K562 (cell line): ENCODE results near the gene PTCH2. TPM values are rescaled to one million over a fixed set of nuclear protein-coding genes. Genes with fewer than 3 reads are reported as not detected.

Experiments
- CEBPB ChIP-seq: fragments of 450-650 bp; IDR thresholded peaks from 2 replicates; pipeline ENCODE4 v1.6.1; 2016; ENCODE audit warnings: missing genetic modification characterization, missing compliant biosample characterization
- CHAMP1 ChIP-seq: fragments of 450-650 bp; IDR thresholded peaks from 2 replicates; pipeline ENCODE4 v1.6.1; 2016; ENCODE audit warnings: mild to moderate bottlenecking
- EWSR1 ChIP-seq: fragments of 450-650 bp; IDR thresholded peaks from 2 replicates; pipeline ENCODE4 v1.6.1; 2018; ENCODE audit warnings: borderline replicate concordance, mild to moderate bottlenecking, low read depth, moderate library complexity; ENCODE audit not compliant: partially characterized antibody
- FOXA3 ChIP-seq, 2 experiments: fragments of 450-650 bp in 1 of 2; sonication (generic) in 1 of 2; formaldehyde crosslinking; IDR thresholded peaks in 1 of 2; conservative IDR thresholded peaks in 1 of 2; 2 replicates each; pipeline versions ENCODE4 v1.4.0 to v1.8.0; 2020 to 2022; ENCODE audit warnings: mild to moderate bottlenecking in 2 of 2, missing genetic modification reagents in 1 of 2
- GABPB1 ChIP-seq: sonication (generic); formaldehyde crosslinking; IDR thresholded peaks from 2 replicates; pipeline ENCODE4 v1.8.0; 2022; ENCODE audit warnings: mild to moderate bottlenecking, missing genetic modification reagents
- HBP1 ChIP-seq: fragments of 450-650 bp; formaldehyde crosslinking; IDR thresholded peaks from 2 replicates; pipeline ENCODE4 v1.4.0; 2022; ENCODE audit warnings: missing genetic modification characterization
- LCOR ChIP-seq: sonication (generic); formaldehyde crosslinking; IDR thresholded peaks from 2 replicates; pipeline ENCODE4 v1.8.0; 2022; ENCODE audit warnings: mild to moderate bottlenecking, missing genetic modification reagents
- NCOA6 ChIP-seq: fragments of 450-650 bp; IDR thresholded peaks from 2 replicates; pipeline ENCODE4 v1.6.1; 2017; ENCODE audit warnings: mild to moderate bottlenecking
- NFIX ChIP-seq: fragments of 250-450 bp; sonication (Bioruptor Pico); IDR thresholded peaks from 2 replicates; pipeline ENCODE4 v1.4.0; 2020; ENCODE audit warnings: low read depth, mild to moderate bottlenecking, moderate library complexity
- PML ChIP-seq: IDR thresholded peaks from 2 replicates; pipeline ENCODE4 v1.6.1; 2012; ENCODE audit warnings: low read length, inconsistent platforms
- POLR2G ChIP-seq: fragments of 200-400 bp; formaldehyde crosslinking; IDR thresholded peaks from 2 replicates; pipeline ENCODE4 v1.6.1; 2017; ENCODE audit warnings: low read depth, mild to moderate bottlenecking, antibody characterized with exemption, low read length, moderate library complexity
- SMAD1 ChIP-seq: fragments of 150-350 bp; IDR thresholded peaks from 2 replicates; pipeline ENCODE4 v1.6.1; 2014; ENCODE audit warnings: low read length, low read depth; ENCODE audit not compliant: partially characterized antibody
- TEAD4 ChIP-seq, 2 experiments: sonication (generic) in 1 of 2; formaldehyde crosslinking in 1 of 2; IDR thresholded peaks; 2 replicates each; pipeline versions ENCODE4 v1.6.1 to v1.8.0; 2012 to 2022; ENCODE audit warnings: borderline replicate concordance in 1 of 2, inconsistent platforms in 1 of 2, low read length in 1 of 2, mild to moderate bottlenecking in 1 of 2, missing genetic modification reagents in 1 of 2
- TRIM24 ChIP-seq, 2 experiments: fragments of 450-650 bp; IDR thresholded peaks; 2 replicates each; pipeline ENCODE4 v1.6.1; 2016
- TRIM25 ChIP-seq: fragments of 450-650 bp; IDR thresholded peaks from 2 replicates; pipeline ENCODE4 v1.7.0; 2016; ENCODE audit warnings: borderline replicate concordance
- ZNF212 ChIP-seq: fragments of 450-650 bp; formaldehyde crosslinking; IDR thresholded peaks from 2 replicates; pipeline ENCODE4 v1.4.0; 2020; ENCODE audit warnings: mild to moderate bottlenecking
- ZNF224 ChIP-seq: sonication (generic); formaldehyde crosslinking; IDR thresholded peaks from 2 replicates; pipeline ENCODE4 v1.8.0; 2022; ENCODE audit warnings: mild to moderate bottlenecking, missing genetic modification reagents
- ZNF511 ChIP-seq: sonication (generic); formaldehyde crosslinking; IDR thresholded peaks from 2 replicates; pipeline ENCODE4 v1.8.0; 2022; ENCODE audit warnings: mild to moderate bottlenecking, missing genetic modification reagents
- polyA plus RNA-seq, 8 experiments: library from polyadenylated mRNA; depleted of rRNA in 4 of 8; stranded (reverse) in 5 of 8; unstranded in 3 of 8; fragments of >200 nt; fragmentation: Nextera tagmentation in 2 of 8; fragmentation: Illumina TruSeq in 1 of 8; extraction: Ambion mirVana in 2 of 8; extraction: Trizol in 1 of 8; gene quantifications; 2 replicates each; pipeline versions ENCODE4 v1.2.1 to v1.2.3, GENCODE V29; 2011 to 2014; ENCODE audit warnings: inconsistent platforms in 1 of 8, missing spikeins in 1 of 8
- total RNA-seq, 7 experiments: library from RNA; depleted of rRNA in 6 of 7; stranded (reverse); fragments of >200 nt in 6 of 7; fragmentation: Illumina TruSeq in 2 of 7; extraction: Trizol in 2 of 7; gene quantifications; 2 replicates each; pipeline versions ENCODE4 v1.2.1 to v1.2.3, GENCODE V29; 2011 to 2021; ENCODE audit warnings: low replicate concordance in 1 of 7

PTCH2 gene
- total and polyA plus RNA-seq, 9 of the 15 experiments (the other 6 are each of a cell fraction or from before 2014, with no cell fraction given), result 0.15 to 27.3 (median 0.48) TPM; not detected in 1

- peak; percentile 31; the same call in 1 of the 2 replicates for TF ChIP-seq TRIM25
- TF ChIP-seq GABPB1 (CRISPR knock-in tag), result no peak
- peak in 1 of 2 experiments; percentile 66; a peak in 1 of 4 replicates for TF ChIP-seq FOXA3 (CRISPR knock-in tag; conservative IDR thresholded peaks at IDR 0.05 in 1 of 2, IDR thresholded peaks at IDR 0.05 in 1 of 2)
- no peak for TF ChIP-seq LCOR (CRISPR knock-in tag)
- TF ChIP-seq CHAMP1, result no peak; the same call in 1 of the 2 replicates
- TF ChIP-seq TEAD4 (IDR thresholded peaks at IDR 0.05; ENCODE audit: low read length), result no peak
- no peak for TF ChIP-seq TEAD4 (CRISPR knock-in tag; IDR thresholded peaks at IDR 0.05; ENCODE audit: borderline replicate concordance)
- TF ChIP-seq POLR2G, result peak; percentile 78; the same call in 1 of the 2 replicates
- no peak for TF ChIP-seq NCOA6
- TF ChIP-seq PML, result 0 out of 2 replicates have a peak, but pooled peaks have one; percentile 1
- TF ChIP-seq EWSR1, result no peak
- TF ChIP-seq ZNF224, result 0 out of 2 replicates have a peak, but pooled peaks have one; percentile 12
- 0 out of 2 replicates have a peak, but pooled peaks have one; percentile 0 for TF ChIP-seq ZNF511 (CRISPR knock-in tag)
- TF ChIP-seq ZNF212 (CRISPR knock-in tag), result 0 out of 2 replicates have a peak, but pooled peaks have one; percentile 39
- no peak for TF ChIP-seq SMAD1
- TF ChIP-seq TRIM24 (IDR thresholded peaks at IDR 0.05), result no peak
- no peak for TF ChIP-seq CEBPB (tag)
- no peak for TF ChIP-seq HBP1 (CRISPR knock-in tag)
- no peak for TF ChIP-seq NFIX (CRISPR knock-in tag)
Measured at GRCh38 chr1:44775930-44776729, 66.9 kb downstream of the PTCH2 start (continued).
